Neural cell (in vitro differentiated cells): ENCODE measurements around the gene SUMO1.

Experiments used
- EP300 ChIP-seq: fragments of 450-650 bp; conservative IDR thresholded peaks from 2 replicates; pipeline ENCODE4 v1.6.1; 2014; ENCODE audit warnings: antibody characterized with exemption, mild to moderate bottlenecking, moderate library complexity; ENCODE audit not compliant: poor library complexity, severe bottlenecking
- EZH2 ChIP-seq: fragments of 200-600, 300-800 bp; shearing (Covaris generic), sonication (generic); IDR thresholded peaks from 2 replicates; pipeline ENCODE4 v1.6.1; 2014; ENCODE audit warnings: antibody characterized with exemption, low read length, borderline replicate concordance, mild to moderate bottlenecking; ENCODE audit not compliant: insufficient read depth, poor library complexity, severe bottlenecking
- MXI1 ChIP-seq: fragments of 450-650 bp; conservative IDR thresholded peaks from 2 replicates; pipeline ENCODE4 v1.6.1; 2014; ENCODE audit warnings: antibody characterized with exemption, mild to moderate bottlenecking; ENCODE audit not compliant: poor library complexity, severe bottlenecking
- POLR2AphosphoS5 ChIP-seq: IDR thresholded peaks from 2 replicates; pipeline ENCODE4 v1.6.1; 2012
- RAD21 ChIP-seq: fragments of 450-650 bp; conservative IDR thresholded peaks from 2 replicates; pipeline ENCODE4 v1.6.1; 2014; ENCODE audit warnings: antibody characterized with exemption, mild to moderate bottlenecking, moderate library complexity
- SMC3 ChIP-seq: fragments of 450-650 bp; conservative IDR thresholded peaks from 2 replicates; pipeline ENCODE4 v1.6.1; 2014; ENCODE audit warnings: antibody characterized with exemption, mild to moderate bottlenecking, moderate library complexity; ENCODE audit not compliant: poor library complexity
- TAF1 ChIP-seq: IDR thresholded peaks from 2 replicates; pipeline ENCODE4 v1.6.1; 2012; ENCODE audit warnings: low read depth
- TF ChIP-seq, protein P1 (sequence below): fragments of 450-650 bp; IDR thresholded peaks from 2 replicates; pipeline ENCODE4 v1.5.1; 2014; ENCODE audit warnings: antibody characterized with exemption, mild to moderate bottlenecking, moderate library complexity; ENCODE audit not compliant: poor library complexity, severe bottlenecking
- TF ChIP-seq, protein P2 (sequence below): IDR thresholded peaks from 2 replicates; pipeline ENCODE4 v1.6.1; 2012; ENCODE audit warnings: borderline replicate concordance

- TF ChIP-seq EZH2: no peak
- TF ChIP-seq, protein P1, sequence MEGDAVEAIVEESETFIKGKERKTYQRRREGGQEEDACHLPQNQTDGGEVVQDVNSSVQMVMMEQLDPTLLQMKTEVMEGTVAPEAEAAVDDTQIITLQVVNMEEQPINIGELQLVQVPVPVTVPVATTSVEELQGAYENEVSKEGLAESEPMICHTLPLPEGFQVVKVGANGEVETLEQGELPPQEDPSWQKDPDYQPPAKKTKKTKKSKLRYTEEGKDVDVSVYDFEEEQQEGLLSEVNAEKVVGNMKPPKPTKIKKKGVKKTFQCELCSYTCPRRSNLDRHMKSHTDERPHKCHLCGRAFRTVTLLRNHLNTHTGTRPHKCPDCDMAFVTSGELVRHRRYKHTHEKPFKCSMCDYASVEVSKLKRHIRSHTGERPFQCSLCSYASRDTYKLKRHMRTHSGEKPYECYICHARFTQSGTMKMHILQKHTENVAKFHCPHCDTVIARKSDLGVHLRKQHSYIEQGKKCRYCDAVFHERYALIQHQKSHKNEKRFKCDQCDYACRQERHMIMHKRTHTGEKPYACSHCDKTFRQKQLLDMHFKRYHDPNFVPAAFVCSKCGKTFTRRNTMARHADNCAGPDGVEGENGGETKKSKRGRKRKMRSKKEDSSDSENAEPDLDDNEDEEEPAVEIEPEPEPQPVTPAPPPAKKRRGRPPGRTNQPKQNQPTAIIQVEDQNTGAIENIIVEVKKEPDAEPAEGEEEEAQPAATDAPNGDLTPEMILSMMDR: no peak
- TF ChIP-seq EP300: no peak
- TF ChIP-seq, protein P2, sequence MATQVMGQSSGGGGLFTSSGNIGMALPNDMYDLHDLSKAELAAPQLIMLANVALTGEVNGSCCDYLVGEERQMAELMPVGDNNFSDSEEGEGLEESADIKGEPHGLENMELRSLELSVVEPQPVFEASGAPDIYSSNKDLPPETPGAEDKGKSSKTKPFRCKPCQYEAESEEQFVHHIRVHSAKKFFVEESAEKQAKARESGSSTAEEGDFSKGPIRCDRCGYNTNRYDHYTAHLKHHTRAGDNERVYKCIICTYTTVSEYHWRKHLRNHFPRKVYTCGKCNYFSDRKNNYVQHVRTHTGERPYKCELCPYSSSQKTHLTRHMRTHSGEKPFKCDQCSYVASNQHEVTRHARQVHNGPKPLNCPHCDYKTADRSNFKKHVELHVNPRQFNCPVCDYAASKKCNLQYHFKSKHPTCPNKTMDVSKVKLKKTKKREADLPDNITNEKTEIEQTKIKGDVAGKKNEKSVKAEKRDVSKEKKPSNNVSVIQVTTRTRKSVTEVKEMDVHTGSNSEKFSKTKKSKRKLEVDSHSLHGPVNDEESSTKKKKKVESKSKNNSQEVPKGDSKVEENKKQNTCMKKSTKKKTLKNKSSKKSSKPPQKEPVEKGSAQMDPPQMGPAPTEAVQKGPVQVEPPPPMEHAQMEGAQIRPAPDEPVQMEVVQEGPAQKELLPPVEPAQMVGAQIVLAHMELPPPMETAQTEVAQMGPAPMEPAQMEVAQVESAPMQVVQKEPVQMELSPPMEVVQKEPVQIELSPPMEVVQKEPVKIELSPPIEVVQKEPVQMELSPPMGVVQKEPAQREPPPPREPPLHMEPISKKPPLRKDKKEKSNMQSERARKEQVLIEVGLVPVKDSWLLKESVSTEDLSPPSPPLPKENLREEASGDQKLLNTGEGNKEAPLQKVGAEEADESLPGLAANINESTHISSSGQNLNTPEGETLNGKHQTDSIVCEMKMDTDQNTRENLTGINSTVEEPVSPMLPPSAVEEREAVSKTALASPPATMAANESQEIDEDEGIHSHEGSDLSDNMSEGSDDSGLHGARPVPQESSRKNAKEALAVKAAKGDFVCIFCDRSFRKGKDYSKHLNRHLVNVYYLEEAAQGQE: no peak
- no peak for TF ChIP-seq POLR2AphosphoS5
- TF ChIP-seq SMC3: no peak
- no peak for TF ChIP-seq TAF1
- no peak for TF ChIP-seq RAD21
- TF ChIP-seq MXI1: no peak
These were observed 13.1 kb upstream of the SUMO1 start for GRCh38 chr2:202251494-202251893.
